Stimulated activated CD4-positive, alpha-beta T cell treated with anti-CD3 and anti-CD28 coated beads, Interleukin-15, amount 100 ng/mL, for 1 hour (primary cell): ENCODE measurements around the gene CEP68.

ENCODE experiments used
- DNase-seq, 2 donors: peaks; one replicate each; pipeline ENCODE4 v3.0.0-alpha.2; 2020; ENCODE audit warnings: low read depth in 1 of 2, low spot score in 1 of 2

Gene CEP68

GRCh38 chr2:65075605-65076344 is 19.6 kb downstream of the CEP68 start:
- DNase-seq: no peak

GRCh38 chr2:65076345-65076710 is 20.1 kb downstream of the CEP68 start:
- no peak for DNase-seq

- no peak for DNase-seq
Measured at GRCh38 chr2:65077898-65078297, 21.7 kb downstream of the CEP68 start.

GRCh38 chr2:65079017-65079416 is 22.8 kb downstream of the CEP68 start:
- no peak for DNase-seq

GRCh38 chr2:65081232-65081685 is 25.0 kb downstream of the CEP68 start:
- no peak for DNase-seq

GRCh38 chr2:65085148-65085547 is 28.9 kb downstream of the CEP68 start:
- DNase-seq: no peak

- DNase-seq: no peak
Measured at GRCh38 chr2:65092791-65093190, 36.6 kb downstream of the CEP68 start.

- DNase-seq: no peak
Measured at GRCh38 chr2:65093211-65093610, 37.0 kb downstream of the CEP68 start.

GRCh38 chr2:65096948-65097347 is 40.7 kb downstream of the CEP68 start:
- no peak for DNase-seq

- no peak for DNase-seq
Measured at GRCh38 chr2:65097844-65098243, 41.6 kb downstream of the CEP68 start.

- no peak for DNase-seq
Measured at GRCh38 chr2:65098741-65099140, 42.5 kb downstream of the CEP68 start.

- no peak for DNase-seq
Measured at GRCh38 chr2:65101071-65101470, 44.9 kb downstream of the CEP68 start.

GRCh38 chr2:65103013-65103715 is 46.9 kb downstream of the CEP68 start:
- no peak for DNase-seq

- DNase-seq: no peak
Measured at GRCh38 chr2:65107530-65107929, 51.3 kb downstream of the CEP68 start.

- DNase-seq: no peak
Measured at GRCh38 chr2:65108780-65109179, 52.6 kb downstream of the CEP68 start.

- DNase-seq: no peak
Measured at GRCh38 chr2:65112633-65113032, 56.4 kb downstream of the CEP68 start.

- DNase-seq: no peak
Measured at GRCh38 chr2:65113229-65113628, 57.0 kb downstream of the CEP68 start.

GRCh38 chr2:65113816-65114215 is 57.6 kb downstream of the CEP68 start:
- no peak for DNase-seq

- no peak for DNase-seq
Measured at GRCh38 chr2:65114921-65115320, 58.7 kb downstream of the CEP68 start.

GRCh38 chr2:65116645-65117044 is 60.4 kb downstream of the CEP68 start:
- no peak for DNase-seq

- DNase-seq: no peak
Measured at GRCh38 chr2:65120990-65121693, 64.9 kb downstream of the CEP68 start.

GRCh38 chr2:65122313-65122712 is 66.1 kb downstream of the CEP68 start:
- no peak for DNase-seq
